ENCODE measurements around the gene PRKAG2.

PRKAG2 gene

DNA sequence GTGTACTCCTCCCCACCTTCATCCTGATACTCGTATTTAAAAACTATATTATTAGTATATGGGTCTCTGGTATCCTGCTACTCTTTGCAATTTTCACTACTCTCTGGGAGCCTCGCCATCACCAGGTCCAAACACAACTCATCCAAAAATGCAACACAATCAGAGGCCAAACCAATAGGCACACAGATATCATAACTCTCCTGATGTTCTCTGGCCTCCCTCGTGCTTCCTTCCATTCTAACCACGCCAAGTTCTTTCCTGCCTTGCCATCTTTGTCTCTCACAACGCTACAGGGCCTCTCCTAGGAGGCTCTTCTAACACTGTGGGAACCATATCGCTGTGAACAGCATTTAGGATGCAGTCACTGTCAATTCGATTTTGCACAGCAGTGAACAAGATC, 364.6 kb downstream of the PRKAG2 start:
- DNase-seq (ENCODE audit: low read depth): no peak

DNA sequence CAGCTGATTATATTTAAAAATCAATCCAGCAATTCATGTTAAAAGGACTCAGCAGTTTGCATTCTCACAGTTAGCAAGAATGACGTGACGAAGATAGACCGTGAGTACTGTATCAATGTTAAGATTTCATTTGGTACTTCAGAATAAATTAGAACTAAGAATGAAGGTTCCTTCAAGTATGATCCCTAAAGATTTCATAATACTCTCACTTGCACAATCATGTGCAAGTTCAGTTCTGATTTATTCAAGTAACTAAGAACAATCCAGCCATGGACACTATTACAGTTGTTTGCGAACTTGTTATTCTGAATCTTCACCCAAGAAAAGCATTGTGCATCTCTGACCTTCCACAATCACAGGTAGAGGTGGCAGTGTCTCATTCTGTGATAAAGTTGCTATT, 365.0 kb downstream of the PRKAG2 start:
- no peak for DNase-seq (ENCODE audit: low read depth)

DNA sequence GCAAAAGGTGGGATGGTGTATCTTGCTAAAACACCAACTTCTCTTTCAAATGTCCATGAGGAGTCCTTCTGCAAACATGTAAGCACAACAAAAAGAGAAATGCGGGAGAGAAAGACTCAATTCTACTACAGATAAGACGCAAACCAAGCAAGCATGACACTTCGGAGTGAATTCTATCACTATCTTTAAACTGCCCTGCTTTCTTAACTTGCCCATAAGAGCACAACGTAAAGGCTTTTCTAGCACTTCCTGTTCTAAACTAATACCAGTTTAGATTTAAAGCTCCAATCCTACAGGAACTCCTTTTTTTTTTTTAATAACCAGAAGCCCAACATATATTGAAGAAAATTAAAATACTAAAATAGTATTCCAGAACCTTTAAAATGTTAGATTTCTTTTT, 365.6 kb downstream of the PRKAG2 start:
- DNase-seq (ENCODE audit: low read depth): no peak

DNA sequence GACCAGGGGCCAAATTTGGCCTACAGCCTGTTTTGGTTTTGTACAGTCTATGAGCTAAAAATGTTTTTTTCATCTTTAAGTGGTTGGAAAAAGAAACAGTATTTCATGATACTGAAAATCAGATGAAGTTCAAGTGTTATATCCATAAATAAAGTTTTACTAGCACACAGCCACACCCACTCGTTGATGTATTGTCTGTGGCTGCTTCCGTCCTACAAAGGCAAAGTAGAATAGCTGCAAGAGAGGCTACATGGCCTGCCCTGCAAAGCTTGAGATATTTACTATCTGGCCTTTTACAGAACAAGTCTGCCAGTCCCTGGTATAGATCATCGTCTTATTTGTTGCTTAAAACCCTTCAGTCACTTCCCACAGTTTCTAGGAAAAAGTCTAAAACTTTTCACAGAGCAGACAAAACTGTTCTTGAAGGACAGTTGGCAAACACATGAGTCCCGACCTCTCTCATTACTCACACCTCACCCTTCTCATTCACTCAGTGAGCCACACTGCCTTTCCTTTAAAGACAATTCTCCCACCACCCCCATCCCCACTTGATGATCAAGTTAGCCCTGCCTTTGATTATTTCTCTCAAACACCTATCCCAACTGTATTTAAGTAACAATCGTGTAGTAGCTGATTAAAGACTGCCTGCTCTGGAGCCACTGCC, 367.1 kb downstream of the PRKAG2 start:
- no peak for DNase-seq (ENCODE audit: low read depth)

DNA sequence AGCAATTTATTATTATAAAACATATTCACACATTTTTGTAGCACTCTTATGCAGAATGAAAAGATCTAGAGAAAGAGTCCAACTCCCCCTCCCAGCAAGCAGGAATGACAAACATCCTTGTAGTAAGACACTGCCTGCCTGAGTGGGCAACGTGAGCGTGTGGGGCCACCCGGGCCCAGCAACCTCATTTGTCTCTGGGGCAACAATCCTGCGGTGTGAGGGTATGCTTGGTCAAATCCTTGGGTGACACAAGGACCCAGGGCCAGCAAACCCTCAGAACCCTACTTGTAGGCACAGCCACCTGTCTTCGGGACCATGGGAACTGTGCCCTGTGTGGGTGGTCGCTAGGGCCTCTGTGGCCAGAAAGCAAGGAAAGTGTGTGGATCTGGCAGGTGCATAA, 367.9 kb downstream of the PRKAG2 start:
- no peak for DNase-seq (ENCODE audit: low read depth)

DNA sequence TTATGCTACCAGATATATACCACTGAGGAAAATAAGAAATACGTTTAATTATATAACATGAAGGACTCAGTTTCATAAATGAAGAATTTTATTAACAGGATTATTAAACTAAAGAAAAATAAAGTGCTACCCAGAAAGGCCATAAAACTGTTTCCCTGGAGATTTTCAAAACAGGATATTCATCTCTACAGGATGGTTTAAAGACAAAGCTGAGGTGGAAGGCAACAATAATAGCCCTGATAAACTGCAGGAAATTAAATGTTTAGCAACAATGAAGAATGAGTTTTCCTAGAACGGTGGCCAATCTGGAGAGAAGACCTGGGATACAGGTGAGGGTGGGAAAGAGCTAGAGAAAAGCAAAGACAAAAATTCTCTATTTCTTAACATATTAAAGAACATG, 369.1 kb downstream of the PRKAG2 start:
- DNase-seq (ENCODE audit: low read depth): no peak

DNA sequence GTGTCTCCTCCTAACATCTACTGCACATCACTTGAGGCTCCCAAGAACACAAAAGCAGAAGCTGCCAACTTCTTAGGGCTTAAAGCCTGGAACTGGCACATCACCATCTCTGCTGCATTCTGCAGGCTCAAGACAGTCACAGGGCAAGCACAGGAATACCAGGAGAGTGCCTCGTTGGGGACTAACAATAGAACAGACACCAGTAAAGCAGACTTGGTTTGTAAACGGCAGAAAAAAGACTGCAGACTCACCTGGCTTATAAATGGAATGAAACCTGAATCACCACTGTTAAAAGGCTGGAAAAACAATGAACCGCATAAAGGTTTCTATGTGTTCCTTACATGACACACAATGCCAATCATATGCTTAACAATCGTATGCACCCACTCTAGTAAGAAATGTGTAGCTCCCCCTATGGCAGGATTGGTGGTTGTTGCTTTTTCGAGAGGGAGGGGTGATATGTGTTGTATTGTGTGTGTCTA, 370.0 kb downstream of the PRKAG2 start:
- no peak for DNase-seq (ENCODE audit: low read depth)

Measured in ELR (cell line).